HG03025 (cell line): Measurements from ENCODE around the gene PUM2.
"Not testable (repeated sequence)": the region's sequence is repeated elsewhere in the genome, so short reads cannot be mapped to it uniquely, and the experiment has no call there.

Source experiments
- ATAC-seq: cut with Tn5 transposase; IDR thresholded peaks from one replicate; pipeline ENCODE4 v1.9.1; 2021; ENCODE audit warnings: mild to moderate bottlenecking, moderate library complexity; ENCODE audit not compliant: unreplicated experiment, low FRiP score

PUM2 gene

DNA sequence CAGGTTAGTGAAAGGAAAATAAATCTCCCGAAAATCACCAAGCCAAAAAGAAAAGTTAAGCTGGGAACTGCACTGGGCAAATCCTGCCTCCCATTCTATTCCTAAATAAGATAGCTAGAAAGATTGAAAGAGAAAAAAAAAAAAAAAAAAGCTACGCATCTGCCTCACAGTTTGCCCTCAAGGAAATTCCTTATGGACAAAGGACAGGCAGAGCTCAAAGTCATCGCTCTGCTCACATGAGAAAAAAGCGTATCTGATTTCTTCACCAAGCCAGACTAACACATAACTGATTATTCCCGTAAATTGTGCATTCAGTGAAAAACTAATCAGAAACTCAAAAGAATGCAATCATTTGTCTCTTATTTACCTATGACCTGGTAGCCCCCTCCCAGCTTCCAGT, 50.0 kb downstream of the PUM2 start:
- no peak for ATAC-seq

- ATAC-seq, result no peak
Observed at GRCh38 chr2:20299113-20299512, 51.5 kb downstream of the PUM2 start.

GRCh38 chr2:20294231-20294630, 56.4 kb downstream of the PUM2 start:
- ATAC-seq, result no peak

- ATAC-seq, result no peak
Observed at GRCh38 chr2:20292984-20293383, 57.7 kb downstream of the PUM2 start.

DNA sequence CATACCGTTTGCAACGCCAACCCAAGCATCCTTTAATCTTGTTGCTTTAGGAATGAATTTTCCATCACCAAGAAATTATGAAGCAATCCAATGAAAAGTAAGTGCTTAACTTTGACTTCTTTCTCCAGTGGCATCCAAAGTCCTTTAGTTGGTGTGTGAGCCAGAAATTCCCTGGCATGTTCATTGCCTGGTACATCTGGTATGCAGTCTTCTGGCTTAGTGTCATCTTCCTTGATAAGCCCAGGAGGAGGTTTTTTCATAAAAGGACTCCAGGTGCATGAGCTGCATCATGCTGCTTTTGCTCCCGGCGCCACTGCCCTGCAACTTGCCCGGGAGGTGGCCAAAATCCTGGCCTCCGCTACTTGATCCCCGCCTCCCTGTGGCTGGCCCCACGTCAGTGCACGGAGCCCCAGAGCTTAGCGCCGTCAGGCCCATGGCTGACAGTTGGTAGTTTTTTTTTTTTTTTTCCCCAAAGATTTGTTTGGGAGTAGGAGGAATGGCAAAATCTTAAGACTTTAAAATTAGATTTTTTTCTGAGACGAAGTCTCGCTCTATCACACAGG, 58.7 kb downstream of the PUM2 start:
- no peak for ATAC-seq

GRCh38 chr2:20291106-20291564, 59.5 kb downstream of the PUM2 start:
- no peak for ATAC-seq

DNA sequence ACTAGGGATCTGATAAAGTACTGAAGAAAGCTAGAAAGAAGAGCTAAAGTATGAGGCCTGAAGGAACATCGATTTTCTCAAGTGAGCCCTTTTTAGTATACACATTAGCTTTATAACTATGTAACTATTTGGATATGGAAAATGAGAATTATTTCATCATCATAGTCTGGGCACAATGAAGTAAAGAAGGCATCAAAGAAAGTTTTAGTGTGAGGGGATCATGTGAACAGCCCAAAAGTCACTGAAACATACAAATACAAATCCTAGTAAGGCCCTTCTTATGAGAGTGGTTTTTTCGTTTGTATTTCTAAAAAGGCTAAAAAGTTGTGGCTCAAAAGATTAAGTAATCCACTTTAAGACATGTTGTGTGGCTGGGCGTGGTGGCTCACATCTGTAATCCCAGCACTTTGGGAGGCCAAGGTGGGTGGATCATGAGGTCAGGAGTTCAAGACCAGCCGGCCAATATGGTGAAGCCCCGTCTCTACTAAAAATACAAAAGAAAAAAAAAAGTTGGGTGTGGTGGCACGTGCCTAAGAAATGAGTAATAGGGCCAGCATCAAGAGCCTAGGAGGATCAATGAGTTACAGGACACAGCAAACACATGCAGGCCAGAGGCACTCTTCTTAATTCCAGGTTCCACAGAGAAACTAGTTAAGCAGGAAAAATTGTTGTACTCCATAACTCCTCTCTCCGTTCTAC, 61.9 kb downstream of the PUM2 start:
- no peak for ATAC-seq

- no peak for ATAC-seq
Observed at GRCh38 chr2:20282916-20283592, 67.6 kb downstream of the PUM2 start.

- no peak for ATAC-seq
Observed at GRCh38 chr2:20281876-20282275, 68.8 kb downstream of the PUM2 start.

- no peak for ATAC-seq
Observed at GRCh38 chr2:20273042-20273441, 77.6 kb downstream of the PUM2 start.

DNA sequence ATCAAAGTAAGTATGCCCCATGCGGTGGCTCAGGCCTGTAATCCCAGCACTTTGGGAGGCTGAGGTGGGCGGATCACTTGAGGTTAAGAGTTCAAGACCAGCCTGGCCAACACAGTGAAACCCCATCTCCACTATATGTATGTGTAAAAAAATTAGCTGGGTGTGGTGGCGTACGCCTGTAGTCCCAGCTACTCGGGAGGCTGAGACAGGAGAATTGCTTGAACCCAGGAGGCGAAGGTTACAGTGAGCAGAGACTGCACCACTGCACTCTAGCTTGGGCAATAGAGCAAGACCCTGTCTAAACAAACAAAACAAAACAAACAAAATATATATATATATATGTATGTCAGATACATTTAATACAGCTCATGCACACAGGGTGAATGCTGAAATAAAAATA, 82.3 kb downstream of the PUM2 start:
- not testable (repeated sequence) for ATAC-seq

GRCh38 chr2:20267529-20267928, 83.1 kb downstream of the PUM2 start:
- ATAC-seq, result no peak

GRCh38 chr2:20264629-20265028, 86.0 kb downstream of the PUM2 start:
- ATAC-seq, result no peak

- no peak for ATAC-seq
Observed at GRCh38 chr2:20257411-20257810, 93.2 kb downstream of the PUM2 start.

DNA sequence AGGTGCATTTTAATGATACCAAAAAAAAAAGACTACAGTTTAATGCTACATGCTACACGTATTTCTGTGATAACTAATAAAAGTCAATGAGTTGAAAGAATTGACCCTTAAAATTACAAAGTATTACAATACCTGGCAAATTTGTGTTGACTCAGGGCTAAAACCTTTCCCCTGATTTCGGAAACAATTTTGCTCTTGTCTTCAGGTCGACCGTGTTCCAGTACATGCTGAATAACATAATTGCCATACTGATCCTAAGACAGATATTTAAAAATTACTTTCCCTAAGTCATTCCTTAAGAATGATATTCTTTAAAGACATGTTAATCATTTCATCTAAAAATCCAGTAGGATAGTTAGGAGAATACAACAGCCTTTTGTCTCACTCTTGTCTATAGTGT, 95.9 kb downstream of the PUM2 start:
- ATAC-seq, result no peak

DNA sequence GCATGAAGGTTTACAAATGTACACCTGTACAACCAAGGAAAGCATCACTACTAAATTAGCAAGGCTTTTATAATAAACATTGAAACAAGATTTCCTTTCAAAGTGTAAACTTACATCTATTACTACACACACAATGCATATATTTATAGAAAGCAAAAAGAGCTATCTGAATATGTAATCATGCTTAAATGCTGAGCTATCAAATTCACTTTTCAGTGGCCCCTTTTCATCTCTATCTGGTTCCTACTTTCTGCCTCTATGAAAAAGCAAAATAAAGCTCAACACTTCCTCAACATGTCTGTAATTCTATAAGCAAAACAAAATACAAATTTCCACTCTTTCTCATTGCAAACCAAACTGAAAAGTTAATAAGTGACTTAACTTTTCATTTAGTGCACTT, 100.2 kb downstream of the PUM2 start:
- ATAC-seq, result no peak

DNA sequence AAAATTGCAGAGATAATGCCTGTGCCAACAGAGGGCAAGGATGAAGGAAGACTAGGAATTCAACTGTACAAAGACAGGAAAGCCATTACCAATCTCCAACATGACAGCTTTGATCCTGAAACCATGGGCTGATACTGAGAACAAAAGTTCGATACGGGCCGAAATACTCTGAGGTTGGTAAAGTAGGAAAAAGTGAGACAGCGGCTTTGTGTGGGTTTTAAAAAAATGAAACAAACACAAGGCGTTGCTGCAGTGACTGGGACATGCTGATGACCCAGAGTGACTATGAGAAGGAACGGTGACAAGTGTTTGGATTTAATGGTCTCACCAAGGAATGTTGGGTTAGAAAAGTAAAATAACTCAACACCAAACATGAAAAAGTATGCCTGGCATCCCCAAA, 101.5 kb downstream of the PUM2 start:
- no peak for ATAC-seq

- ATAC-seq, result no peak
Observed at GRCh38 chr2:20247084-20247483, 103.6 kb downstream of the PUM2 start.

DNA sequence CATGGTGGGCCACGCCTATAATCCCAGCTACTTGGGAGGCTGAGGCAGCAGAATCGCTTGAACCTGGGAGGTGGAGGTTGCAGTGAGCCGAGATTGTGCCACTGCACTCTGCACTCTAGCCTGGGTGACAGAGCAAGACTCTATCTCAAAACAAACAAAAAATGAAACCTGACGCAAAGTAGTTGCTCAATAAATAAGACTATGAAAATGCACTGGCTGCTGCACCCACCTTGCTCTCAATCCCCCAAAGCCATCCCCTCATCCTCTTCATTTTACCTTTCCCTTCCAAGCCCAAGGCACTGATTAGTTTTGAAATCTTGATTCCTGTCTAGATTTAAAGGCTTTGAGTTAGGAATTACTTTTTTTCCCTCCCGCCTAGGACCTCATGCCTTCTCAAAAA, 107.0 kb downstream of the PUM2 start:
- ATAC-seq, result not testable (repeated sequence)

DNA sequence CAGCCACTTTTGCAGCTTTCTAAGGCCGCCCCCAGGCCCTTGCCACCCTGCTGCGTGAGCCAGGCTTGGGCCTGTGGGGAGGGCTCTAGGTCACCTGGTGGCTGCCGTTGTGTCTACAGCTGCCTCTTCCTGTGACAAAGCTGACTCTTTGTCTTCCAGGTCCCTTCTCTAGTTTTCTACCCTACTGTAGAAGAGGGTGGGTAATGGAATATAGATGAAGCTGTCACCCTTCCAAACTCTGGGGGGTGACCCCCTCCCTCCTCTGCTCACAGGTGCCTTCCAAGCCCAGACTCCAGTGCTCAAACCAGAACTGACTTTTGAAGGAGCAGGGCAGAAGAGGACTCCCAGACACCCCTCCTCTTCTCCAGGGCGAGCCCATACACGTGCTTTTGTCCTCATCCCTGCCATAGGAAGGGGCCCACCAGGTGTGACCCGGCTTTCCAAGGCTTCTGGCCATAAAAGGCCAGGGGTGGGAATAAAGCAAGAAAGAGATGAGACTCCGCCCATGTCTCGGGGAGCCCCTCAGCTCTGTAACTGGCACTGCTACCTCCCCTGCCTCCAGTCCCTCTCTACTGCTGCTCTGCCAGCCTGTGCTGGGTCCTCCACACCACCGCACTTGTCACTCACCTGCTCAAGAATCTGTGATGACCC, 107.8 kb downstream of the PUM2 start:
- ATAC-seq, result no peak

DNA sequence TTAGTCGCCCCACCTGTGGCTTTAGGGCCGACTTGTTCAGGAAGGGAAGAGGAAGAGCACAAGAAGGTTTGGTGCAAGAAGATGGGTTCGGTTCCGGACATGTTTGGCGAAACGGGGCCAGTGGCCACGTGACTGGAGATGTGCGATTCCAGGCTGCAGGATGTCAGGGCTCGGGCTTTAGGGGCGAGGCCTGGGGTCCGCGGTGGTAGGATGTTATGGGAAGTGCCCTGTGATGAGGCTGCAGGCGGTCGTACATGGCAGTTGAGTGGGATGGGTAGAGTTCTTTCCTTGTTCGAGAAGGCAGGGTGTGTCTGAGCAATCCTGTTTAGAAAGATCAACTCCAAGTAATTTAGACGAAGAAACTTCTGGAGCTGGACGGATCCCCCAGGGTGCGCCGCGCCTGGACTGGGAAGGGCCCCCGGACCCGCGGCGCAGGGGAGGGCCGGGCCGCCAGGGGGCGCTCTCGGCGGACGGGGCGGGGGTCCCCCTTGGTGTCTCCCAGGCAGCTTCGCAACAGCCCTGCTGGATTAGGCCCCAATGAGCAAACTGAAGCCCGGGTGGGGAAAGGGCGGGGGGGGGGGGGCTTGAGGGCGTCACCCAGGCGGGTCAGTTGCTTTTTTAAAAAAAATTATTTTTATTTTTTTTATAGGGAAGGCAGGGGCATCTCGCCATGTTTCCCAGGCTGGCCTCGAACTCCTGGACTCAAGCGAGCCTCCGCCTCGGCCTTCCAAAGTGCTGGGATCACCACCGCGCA, 108.5 kb downstream of the PUM2 start:
- ATAC-seq, result no peak
